Muscle of arm (tissue), 12 donors: Measurements from ENCODE around the gene TUBB3. TPM values are rescaled to one million over a fixed set of nuclear protein-coding genes. Genes with fewer than 3 reads are reported as not detected.
"Not testable (repeated sequence)": the region's sequence is repeated elsewhere in the genome, so short reads cannot be mapped to it uniquely, and the experiment has no call there.

Source experiments
- DNase-seq: peaks from one replicate; pipeline ENCODE4 v3.0.0-alpha.2; 2013
- polyA plus RNA-seq, 12 donors: library from polyadenylated mRNA; unstranded; fragments of 120-200 nt; gene quantifications; one replicate each; pipeline ENCODE4 v1.2.1, GENCODE V29; 2013; ENCODE audit not compliant: insufficient read length in 12 of 12

Gene TUBB3
- polyA plus RNA-seq, 12 donors, result 4.8 to 36.9 (median 8.4) TPM; not detected in 1

GRCh38 chr16:89962754-89963498, 39.8 kb downstream of the TUBB3 start:
- no peak for DNase-seq

- DNase-seq, result no peak
These were observed 41.1 kb downstream of the TUBB3 start for GRCh38 chr16:89964201-89964600.

- no peak for DNase-seq
These were observed 42.5 kb downstream of the TUBB3 start for GRCh38 chr16:89965447-89966225.

GRCh38 chr16:89966756-89967155, 43.6 kb downstream of the TUBB3 start:
- no peak for DNase-seq

- DNase-seq, result not testable (repeated sequence)
These were observed 44.3 kb downstream of the TUBB3 start for GRCh38 chr16:89967436-89967835.

GRCh38 chr16:89968074-89968473, 44.9 kb downstream of the TUBB3 start:
- DNase-seq, result not testable (repeated sequence)

- DNase-seq, result no peak
These were observed 46.7 kb downstream of the TUBB3 start for GRCh38 chr16:89969741-89970410.

- DNase-seq, result no peak
These were observed 48.5 kb downstream of the TUBB3 start for GRCh38 chr16:89971495-89972243.

- DNase-seq, result peak; percentile 89
These were observed 49.4 kb downstream of the TUBB3 start for GRCh38 chr16:89972244-89973234.

GRCh38 chr16:89973235-89973634, 50.1 kb downstream of the TUBB3 start:
- DNase-seq, result no peak

GRCh38 chr16:89973654-89974335, 50.7 kb downstream of the TUBB3 start:
- no peak for DNase-seq

- no peak for DNase-seq
These were observed 51.7 kb downstream of the TUBB3 start for GRCh38 chr16:89974870-89975269.

- DNase-seq, result no peak
These were observed 58.3 kb downstream of the TUBB3 start for GRCh38 chr16:89981414-89981813.

- no peak for DNase-seq
These were observed 59.2 kb downstream of the TUBB3 start for GRCh38 chr16:89982318-89982717.

- no peak for DNase-seq
These were observed 60.4 kb downstream of the TUBB3 start for GRCh38 chr16:89983536-89983935.

- no peak for DNase-seq
These were observed 61.1 kb downstream of the TUBB3 start for GRCh38 chr16:89984216-89984615.

GRCh38 chr16:89985219-89985618, 62.1 kb downstream of the TUBB3 start:
- DNase-seq, result no peak
